T-cell (primary cell): ENCODE results near the gene TOMM40. TPM values are rescaled to one million over a fixed set of nuclear protein-coding genes. Genes with fewer than 3 reads are reported as not detected.
A peak's percentile ranks its signal among the peaks of the same experiment; 100 is the strongest.

Experiments used
- ATAC-seq, 4 experiments: fragments of 200-7000 bp in 3 of 4; fragments of 150-1000 bp in 1 of 4; cut with Tn5 transposase; replicated peaks in 1 of 4; 1 replicate in 3 of 4; 2 replicates in 1 of 4; pipeline ENCODE4 v1.10.0; 2021; ENCODE audit warnings: moderate library complexity in 3 of 4, mild to moderate bottlenecking in 2 of 4, moderate number of reproducible peaks in 1 of 4
- CTCF ChIA-PET, 2 donors: fragments of 300-600 bp; sonication (Branson Sonifier 250); formaldehyde crosslinking; loops; one replicate each; lab custom pipeline; 2022; ENCODE audit warnings: antibody characterized with exemption in 2 of 2; lab: Charles Lee
- POLR2A ChIA-PET, 2 donors: fragments of 300-600 bp; sonication (Branson Sonifier 250); formaldehyde crosslinking; loops; one replicate each; lab custom pipeline; 2022; ENCODE audit warnings: antibody characterized with exemption in 2 of 2; lab: Charles Lee
- DNase-seq, 35 experiments: peaks; one replicate each; pipeline versions ENCODE4 v3.0.0 to v3.0.0-alpha.2; 2013 to 2023
- H3K27ac ChIP-seq: one replicate; pipeline ENCODE4 v1.5.1; 2013; ENCODE audit warnings: low read length
- H3K27me3 ChIP-seq, 2 experiments: replicated peaks in 1 of 2; 1 replicate in 1 of 2; 2 replicates in 1 of 2; pipeline versions ENCODE4 v1.6.1 to v1.7.0; 2013; ENCODE audit warnings: low read length in 1 of 2, mixed read lengths in 1 of 2; ENCODE audit not compliant: control insufficient read depth in 2 of 2, insufficient read depth in 2 of 2; ENCODE audit errors: extremely low read depth in 1 of 2
- H3K36me3 ChIP-seq, 2 donors: 1 replicate in 1 of 2; 2 replicates in 1 of 2; pipeline versions ENCODE4 v1.6.1 to v1.7.0; 2013; ENCODE audit warnings: low read length in 1 of 2; ENCODE audit not compliant: control insufficient read depth in 2 of 2, insufficient read depth in 1 of 2; ENCODE audit errors: extremely low read depth in 1 of 2
- H3K4me1 ChIP-seq, 2 experiments: 1 replicate in 1 of 2; 2 replicates in 1 of 2; pipeline versions ENCODE4 v1.6.1 to v1.7.0; 2013; ENCODE audit warnings: low read length in 2 of 2, mixed read lengths in 1 of 2; ENCODE audit not compliant: insufficient read depth in 2 of 2, control insufficient read depth in 1 of 2; ENCODE audit errors: extremely low read depth in 1 of 2
- H3K4me3 ChIP-seq, 2 donors: 1 replicate in 1 of 2; 2 replicates in 1 of 2; pipeline versions ENCODE4 v1.5.1 to v1.7.0; 2013; ENCODE audit warnings: mild to moderate bottlenecking in 2 of 2, low read length in 1 of 2, moderate library complexity in 1 of 2; ENCODE audit not compliant: control insufficient read depth in 1 of 2; ENCODE audit errors: extremely low read depth in 1 of 2
- H3K9me3 ChIP-seq: 2 replicates; pipeline ENCODE4 v1.7.0; 2013
- H3K27ac Mint-ChIP-seq, 2 donors: one replicate each; pipeline ENCODE4 v1.8.0; 2020 to 2021; ENCODE audit warnings: mild to moderate bottlenecking in 2 of 2, mixed read lengths in 2 of 2
- H3K27me3 Mint-ChIP-seq, 2 donors: one replicate each; pipeline ENCODE4 v1.8.0; 2021 to 2022; ENCODE audit warnings: mixed read lengths in 2 of 2
- H3K36me3 Mint-ChIP-seq: one replicate; pipeline ENCODE4 v1.8.0; 2021; ENCODE audit warnings: mixed read lengths
- H3K4me1 Mint-ChIP-seq, 3 donors: one replicate each; pipeline ENCODE4 v1.8.0; 2020 to 2022; ENCODE audit warnings: mixed read lengths in 3 of 3, mild to moderate bottlenecking in 1 of 3
- H3K4me3 Mint-ChIP-seq, 3 donors: one replicate each; pipeline ENCODE4 v1.8.0; 2020 to 2022; ENCODE audit warnings: mild to moderate bottlenecking in 3 of 3, mixed read lengths in 3 of 3, moderate library complexity in 3 of 3
- H3K9me3 Mint-ChIP-seq, 3 donors: one replicate each; pipeline ENCODE4 v1.8.0; 2020 to 2022; ENCODE audit warnings: mixed read lengths in 3 of 3
- WGBS: methylation state at CpG from one replicate; pipeline ENCODE4 v1.1.5; 2013; ENCODE audit warnings: missing lambda C conversion rate; ENCODE audit not compliant: insufficient coverage; 5-methylcytosine and 5-hydroxymethylcytosine counted together
- total RNA-seq, 35 experiments: library from RNA in 6 of 35; stranded (reverse) in 6 of 35; fragments of 120-200 nt in 1 of 35; gene quantifications; one replicate each; pipeline versions ENCODE4 v1.2.1 to v1.2.4 and lab custom pipeline; 2013 to 2026

Gene TOMM40
- total RNA-seq, 5 donors from 2014 or later (not counting 1 experiment from before 2014, with no cell fraction given): 32.1 to 47.5 (median 41.5) TPM

DNA sequence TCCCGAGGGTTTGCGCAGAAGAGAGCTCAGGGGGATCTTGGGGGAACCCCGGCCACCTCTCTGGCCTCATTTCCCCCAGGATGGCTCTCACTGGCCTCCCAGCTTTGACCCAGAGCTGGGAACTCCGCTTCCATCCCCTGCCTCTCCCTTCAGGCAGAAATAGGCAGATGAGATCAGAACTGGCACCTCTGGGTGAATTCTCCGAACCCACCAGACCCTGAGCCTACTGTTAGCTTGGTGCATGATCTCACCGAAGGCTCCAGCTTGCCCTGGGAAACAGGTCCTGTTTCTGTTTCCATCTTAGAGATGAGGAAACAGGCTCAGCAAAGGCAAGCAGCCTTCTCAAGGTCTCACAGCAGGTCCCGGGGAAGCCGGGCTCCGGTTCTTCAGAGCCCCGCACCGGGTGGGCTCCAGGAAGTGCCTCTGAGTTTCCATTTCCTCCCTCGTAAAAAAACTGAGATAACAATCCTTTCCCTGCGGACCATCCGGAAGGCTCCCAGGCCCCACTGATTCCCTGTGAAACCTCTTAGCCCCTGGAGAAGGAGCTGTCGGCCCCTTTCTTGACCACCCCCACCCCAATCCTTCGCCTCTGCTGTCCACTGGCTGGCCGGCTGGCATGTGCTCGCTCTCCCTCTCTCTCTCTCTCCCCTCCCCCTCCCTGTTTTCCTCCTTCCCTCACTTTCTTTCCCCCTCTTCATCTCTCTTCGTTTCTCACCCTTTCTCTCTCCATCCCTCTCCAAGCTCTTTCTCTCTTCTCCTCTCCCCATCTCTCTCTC, 42.8 kb upstream of the TOMM40 start:
- ATAC-seq (no peak), DNase-seq (peak in 1 of 35 experiments; percentile 28)
- peaks cover 0 to 39% of the 10 kb centered on the region in 2 experiments for H3K4me1 ChIP-seq
- no peak overlapping the region for H3K27ac Mint-ChIP-seq
- H3K27ac ChIP-seq: no peak overlapping the region
- no peaks in the 10 kb centered on the region for H3K9me3 ChIP-seq
- ChIA-PET POLR2A (interaction anchor here in 1 of 2 donors (0.5 kb wide), 1 partner anchor 11 kb away, joined by 7 read pairs; no protein-coding TSS in a partner anchor), CTCF (interaction anchor here (0.6 to 1.2 kb wide), 4 partner anchors 42 to 185 kb away, joined by 3 to 4 read pairs (median 4); no protein-coding TSS in a partner anchor)
- WGBS: 53% methylated on average over 16 of the region's 19 CpGs
- no peaks in the 10 kb centered on the region for H3K9me3 Mint-ChIP-seq
- peaks cover 0 to 55% of the 10 kb centered on the region in 2 experiments for H3K27me3 ChIP-seq
- H3K36me3 Mint-ChIP-seq: no peaks in the 10 kb centered on the region
- H3K27me3 Mint-ChIP-seq: peaks cover 11 to 14% of the 10 kb centered on the region in 2 donors
- no peaks in the 10 kb centered on the region for H3K36me3 ChIP-seq
- peak overlapping the region in 1 of 2 donors; percentile 24 for H3K4me3 ChIP-seq
- peak overlapping the region in 2 of 3 donors; percentile 43 to 87 for H3K4me3 Mint-ChIP-seq
- peaks cover 27 to 43% (median 29%) of the 10 kb centered on the region in 3 donors for H3K4me1 Mint-ChIP-seq

DNA sequence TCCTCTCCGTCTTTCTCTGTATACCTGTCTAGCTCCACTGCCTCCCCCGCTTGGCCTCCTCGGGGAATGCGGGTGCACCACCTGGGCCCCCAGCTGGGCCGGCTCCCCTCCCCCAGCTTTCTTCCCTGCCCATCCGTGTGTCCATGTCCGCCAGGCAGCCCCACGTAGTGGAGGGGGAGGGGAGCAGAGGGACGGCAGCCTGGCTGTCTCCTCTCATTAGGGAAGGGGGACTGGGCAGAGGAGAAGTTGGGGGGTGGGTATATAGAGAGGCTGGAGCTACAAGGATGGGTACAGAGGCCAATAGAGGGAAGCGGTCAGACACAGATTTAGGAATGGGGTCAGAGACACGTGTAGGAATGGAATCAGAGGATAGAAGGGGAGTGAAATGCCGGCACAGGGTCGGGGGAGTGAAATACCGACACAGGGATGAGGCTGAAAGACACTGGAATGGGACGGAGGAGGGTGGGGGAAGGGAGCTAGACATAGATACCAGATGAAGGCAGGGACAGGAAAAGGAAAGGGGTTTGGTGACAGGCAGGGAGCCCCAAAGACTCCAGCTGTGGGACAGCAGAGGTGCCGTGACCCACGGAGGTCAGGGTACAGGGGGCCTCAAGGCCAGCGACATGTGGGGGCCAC, 42.1 kb upstream of the TOMM40 start:
- Histone ChIP-seq H3K4me1 (peaks cover 0 to 39% of the 10 kb centered on the region in 2 experiments), H3K27me3 (peaks cover 0 to 55% of the 10 kb centered on the region in 2 experiments), H3K9me3 (no peaks in the 10 kb centered on the region), H3K4me3 (no peak overlapping the region), H3K27ac (no peak overlapping the region), H3K36me3 (no peaks in the 10 kb centered on the region)
- H3K27ac Mint-ChIP-seq: no peak overlapping the region
- POLR2A ChIA-PET: no interaction called here
- H3K4me3 Mint-ChIP-seq: peak overlapping the region in 1 of 3 donors; percentile 38
- no peak for ATAC-seq
- CTCF ChIA-PET: interaction anchor here (0.6 to 1.2 kb wide), 2 partner anchors 78 to 186 kb away, joined by 4 read pairs; no protein-coding TSS in a partner anchor
- DNase-seq: no peak
- WGBS: 54% methylated on average over 10 of the region's 18 CpGs
- H3K36me3 Mint-ChIP-seq: no peaks in the 10 kb centered on the region
- peaks cover 27 to 43% (median 29%) of the 10 kb centered on the region in 3 donors for H3K4me1 Mint-ChIP-seq
- peaks cover 11 to 14% of the 10 kb centered on the region in 2 donors for H3K27me3 Mint-ChIP-seq
- no peaks in the 10 kb centered on the region for H3K9me3 Mint-ChIP-seq

DNA sequence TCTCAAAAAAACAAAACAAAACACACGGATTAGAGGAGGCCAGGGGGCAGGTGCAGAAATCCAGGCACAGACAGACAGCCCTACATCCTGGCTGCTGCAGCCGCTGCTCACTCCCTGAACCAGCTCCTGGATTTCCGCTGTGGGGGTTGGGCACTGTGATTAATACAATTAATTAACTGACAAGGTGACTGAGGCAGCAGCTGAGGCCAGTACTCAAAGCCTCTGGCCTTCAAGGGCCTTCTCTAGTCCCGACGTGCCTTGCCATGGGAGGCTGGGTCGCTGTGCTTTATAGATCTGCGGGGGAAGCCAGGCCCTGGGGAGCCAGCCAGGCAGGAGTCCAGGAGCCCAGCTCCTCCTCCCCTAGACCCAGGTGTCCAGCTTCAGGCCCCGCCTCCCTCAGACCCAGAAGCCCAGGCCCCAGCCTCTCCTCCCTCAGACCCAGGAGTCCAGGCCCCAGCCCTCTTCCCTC, 40.4 kb upstream of the TOMM40 start:
- DNase-seq: no peak
- CTCF ChIA-PET: no interaction called here
- Histone ChIP-seq H3K27me3 (peaks cover 0 to 53% of the 10 kb centered on the region in 2 experiments), H3K36me3 (no peaks in the 10 kb centered on the region), H3K4me1 (peaks cover 0 to 25% of the 10 kb centered on the region in 2 experiments), H3K27ac (no peak overlapping the region), H3K9me3 (no peaks in the 10 kb centered on the region), H3K4me3 (no peak overlapping the region)
- ATAC-seq: no peak
- Mint-ChIP-seq H3K36me3 (no peaks in the 10 kb centered on the region), H3K4me3 (no peak overlapping the region), H3K27me3 (peaks cover 8% of the 10 kb centered on the region in 2 donors), H3K4me1 (peaks cover 18 to 32% (median 19%) of the 10 kb centered on the region in 3 donors), H3K27ac (no peak overlapping the region), H3K9me3 (no peaks in the 10 kb centered on the region)
- WGBS: 76% methylated on average over 5 of the region's 8 CpGs
- POLR2A ChIA-PET: no interaction called here

DNA sequence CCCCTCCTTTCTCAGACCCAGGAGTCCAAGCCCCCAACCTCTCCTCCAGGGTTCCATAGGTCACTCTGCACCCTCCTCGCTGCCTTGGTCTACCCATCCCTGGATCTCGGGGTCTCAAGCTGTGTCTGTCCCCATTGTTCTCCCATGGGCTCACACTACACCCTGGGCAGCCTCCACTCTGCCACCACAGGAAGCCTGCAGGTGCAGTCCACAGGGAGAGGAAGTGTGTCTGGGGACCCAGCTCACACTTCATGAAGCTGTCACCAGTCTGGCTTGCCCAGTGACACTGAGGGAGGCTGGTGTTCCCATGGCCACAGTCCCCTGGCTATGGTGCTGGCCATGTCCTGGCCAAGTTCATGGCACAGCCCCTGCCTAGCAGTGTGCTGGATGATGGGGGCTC, 39.6 kb upstream of the TOMM40 start:
- WGBS: no CpG with 5 or more reads among the region's 2 CpGs
- CTCF ChIA-PET: no interaction called here
- peaks cover 8% of the 10 kb centered on the region in 2 donors for H3K27me3 Mint-ChIP-seq

DNA sequence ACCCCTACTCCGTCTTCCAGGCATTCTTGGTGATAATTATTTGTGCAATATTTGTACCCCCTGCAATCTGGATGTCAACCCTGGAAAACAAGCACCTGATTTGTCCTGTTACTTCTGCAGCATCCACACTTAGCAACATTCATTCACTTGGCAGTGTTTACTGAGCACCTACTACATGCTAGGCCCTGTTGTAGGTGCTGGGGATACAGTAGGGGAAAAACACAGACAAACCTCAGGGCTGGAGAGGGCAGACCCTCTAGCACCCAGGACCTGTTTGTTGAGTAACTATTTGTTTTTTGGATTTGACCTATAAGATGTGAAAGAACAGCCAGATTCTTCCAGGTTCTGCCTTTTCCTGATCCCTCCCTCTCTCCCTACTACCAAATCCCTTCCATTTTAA, 35.4 kb upstream of the TOMM40 start:
- Mint-ChIP-seq H3K4me3 (no peak overlapping the region), H3K27ac (no peak overlapping the region), H3K9me3 (no peaks in the 10 kb centered on the region), H3K4me1 (no peaks in the 10 kb centered on the region), H3K27me3 (peaks cover 0 to 2% of the 10 kb centered on the region in 2 donors), H3K36me3 (no peaks in the 10 kb centered on the region)
- H3K9me3 ChIP-seq: no peaks in the 10 kb centered on the region
- ChIA-PET POLR2A (no interaction called here), CTCF (no interaction called here)
- no peak overlapping the region for H3K27ac ChIP-seq
- no peaks in the 10 kb centered on the region for H3K4me1 ChIP-seq
- H3K4me3 ChIP-seq: no peak overlapping the region
- H3K27me3 ChIP-seq: peaks cover 0 to 26% of the 10 kb centered on the region in 2 experiments
- no peaks in the 10 kb centered on the region for H3K36me3 ChIP-seq
- no peak for ATAC-seq
- WGBS: no CpG with 5 or more reads among the region's 1 CpG
- DNase-seq: no peak

More for the DNA sequence above, 39.6 kb upstream of the TOMM40 start:
- no peak overlapping the region for H3K4me3 Mint-ChIP-seq
- H3K4me1 ChIP-seq: peaks cover 0 to 18% of the 10 kb centered on the region in 2 experiments
- H3K36me3 Mint-ChIP-seq: no peaks in the 10 kb centered on the region
- peak overlapping the region in 1 of 2 donors; percentile 46 for H3K27ac Mint-ChIP-seq
- no peaks in the 10 kb centered on the region for H3K9me3 ChIP-seq
- H3K4me3 ChIP-seq: no peak overlapping the region
- no peak for ATAC-seq
- no peaks in the 10 kb centered on the region for H3K9me3 Mint-ChIP-seq
- H3K36me3 ChIP-seq: no peaks in the 10 kb centered on the region
- H3K27me3 ChIP-seq: peaks cover 0 to 46% of the 10 kb centered on the region in 2 experiments
- POLR2A ChIA-PET: no interaction called here
- peaks cover 17 to 30% (median 19%) of the 10 kb centered on the region in 3 donors for H3K4me1 Mint-ChIP-seq
- no peak overlapping the region for H3K27ac ChIP-seq
- DNase-seq: no peak

DNA sequence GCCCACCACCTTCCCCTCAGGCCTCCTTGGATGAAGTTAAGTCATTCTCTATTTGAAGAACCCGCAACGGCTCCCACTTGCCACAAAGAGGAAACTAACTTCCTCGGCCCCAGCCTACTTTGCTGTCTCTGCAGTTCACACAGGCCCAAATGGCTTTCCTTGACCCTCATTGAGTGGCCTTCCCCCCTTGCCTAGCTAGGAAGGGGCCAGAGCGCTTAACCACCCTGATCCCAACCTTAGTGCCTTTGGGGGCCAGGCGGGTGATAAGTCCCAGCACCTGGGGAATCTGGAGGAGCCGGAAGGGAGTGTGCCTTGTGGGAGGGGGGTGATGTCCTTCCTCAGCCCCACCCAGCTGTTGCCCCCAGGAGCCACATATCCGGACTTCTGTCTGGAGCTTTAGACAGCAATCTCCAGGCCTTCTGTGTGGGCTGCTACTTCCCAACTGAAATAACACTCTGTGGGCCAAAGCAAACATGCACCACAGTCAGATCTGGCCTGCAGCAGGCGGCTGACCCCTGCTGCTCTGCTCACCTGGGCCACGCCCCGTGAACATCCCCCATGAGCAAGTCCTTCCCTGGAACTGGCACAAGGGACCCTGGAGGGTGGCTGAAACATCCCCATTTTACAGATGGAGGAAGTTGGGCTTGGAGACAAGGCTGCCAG, 34.5 kb upstream of the TOMM40 start:
- Histone ChIP-seq H3K4me3 (no peak overlapping the region), H3K27me3 (peaks cover 0 to 19% of the 10 kb centered on the region in 2 experiments), H3K27ac (no peak overlapping the region), H3K36me3 (no peaks in the 10 kb centered on the region), H3K4me1 (no peaks in the 10 kb centered on the region), H3K9me3 (no peaks in the 10 kb centered on the region)
- 38% methylated on average over 6 of the region's 10 CpGs for WGBS
- Mint-ChIP-seq H3K27ac (no peak overlapping the region), H3K4me3 (no peak overlapping the region), H3K27me3 (peaks cover 2% of the 10 kb centered on the region in 2 donors), H3K4me1 (no peaks in the 10 kb centered on the region), H3K9me3 (no peaks in the 10 kb centered on the region), H3K36me3 (no peaks in the 10 kb centered on the region)
- no peak for ATAC-seq
- no peak for DNase-seq
- ChIA-PET POLR2A (no interaction called here), CTCF (no interaction called here)
